Adipocyte (in vitro differentiated cells): ENCODE data around the gene EPHA5.
"Not testable (repeated sequence)": the region's sequence is repeated elsewhere in the genome, so short reads cannot be mapped to it uniquely, and the experiment has no call there.

ENCODE experiments used
- DNase-seq: peaks from one replicate; pipeline ENCODE4 v3.0.0-alpha.2; 2015; ENCODE audit warnings: low read depth
- H3K27me3 ChIP-seq: replicated peaks from 2 replicates; pipeline ENCODE4 v1.7.0; 2013; ENCODE audit warnings: mild to moderate bottlenecking, low read length, moderate library complexity; ENCODE audit not compliant: control insufficient read depth, insufficient read depth
- H3K36me3 ChIP-seq: 2 replicates; pipeline ENCODE4 v1.7.0; 2013; ENCODE audit warnings: low read length, mild to moderate bottlenecking, moderate library complexity; ENCODE audit not compliant: control insufficient read depth, insufficient read depth, severe bottlenecking
- H3K4me1 ChIP-seq: 2 replicates; pipeline ENCODE4 v1.7.0; 2013; ENCODE audit warnings: mild to moderate bottlenecking, low read length, moderate library complexity; ENCODE audit not compliant: control insufficient read depth, insufficient read depth
- H3K4me3 ChIP-seq: 2 replicates; pipeline ENCODE4 v1.7.0; 2013; ENCODE audit warnings: mild to moderate bottlenecking, low read length, moderate library complexity
- H3K9ac ChIP-seq: 2 replicates; pipeline ENCODE4 v1.7.0; 2013; ENCODE audit warnings: mild to moderate bottlenecking, low read length, moderate library complexity
- H3K9me3 ChIP-seq: 2 replicates; pipeline ENCODE4 v1.7.0; 2013; ENCODE audit warnings: mild to moderate bottlenecking, low read length, moderate library complexity; ENCODE audit not compliant: control insufficient read depth

Gene EPHA5

DNA sequence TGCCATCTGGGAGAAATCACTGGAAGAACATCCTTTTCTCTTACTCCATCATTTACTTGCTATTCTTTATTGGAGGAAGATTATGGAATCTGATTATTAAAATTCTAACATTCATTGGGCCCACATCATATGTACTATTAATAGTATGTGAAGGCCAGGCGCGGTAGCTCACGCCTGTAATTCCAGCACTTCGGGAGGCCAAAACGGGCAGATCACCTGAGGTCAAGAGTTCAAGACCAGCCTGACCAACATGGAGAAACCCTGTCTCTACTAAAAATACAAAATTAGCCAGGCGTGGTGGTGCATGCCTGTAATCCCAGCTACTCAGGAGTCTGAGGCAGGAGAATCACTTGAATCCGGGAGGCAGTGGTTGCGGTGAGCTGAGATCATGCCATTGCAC, 361.7 kb downstream of the EPHA5 start:
- H3K9ac ChIP-seq, H3K36me3 ChIP-seq, H3K4me1 ChIP-seq, H3K4me3 ChIP-seq, H3K9me3 ChIP-seq, H3K27me3 ChIP-seq, DNase-seq: not testable (repeated sequence)

DNA sequence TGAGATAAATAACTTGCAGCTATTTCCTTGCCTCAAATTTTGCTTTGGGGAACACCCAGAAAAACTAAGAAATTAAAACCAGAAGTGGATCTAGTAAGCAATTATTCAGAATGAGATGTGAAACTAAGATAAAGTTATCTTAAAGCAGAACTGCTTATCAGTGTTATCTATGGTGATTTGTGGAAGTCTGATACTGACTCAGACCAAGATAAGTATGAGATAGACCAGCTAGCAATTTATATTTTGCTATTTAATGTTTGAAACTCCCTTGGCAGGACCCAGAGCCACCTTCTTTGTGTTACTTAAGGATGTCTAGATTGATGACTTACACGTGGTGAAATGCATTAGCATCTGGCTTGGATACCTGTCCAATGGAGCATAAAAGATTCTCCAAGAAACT, 368.1 kb downstream of the EPHA5 start:
- Histone ChIP-seq H3K36me3 (no peaks in the 10 kb centered on the region), H3K27me3 (no peaks in the 10 kb centered on the region), H3K4me1 (no peaks in the 10 kb centered on the region), H3K9me3 (peaks cover 2% of the 10 kb centered on the region), H3K4me3 (no peak overlapping the region), H3K9ac (no peak overlapping the region)
- no peak for DNase-seq

DNA sequence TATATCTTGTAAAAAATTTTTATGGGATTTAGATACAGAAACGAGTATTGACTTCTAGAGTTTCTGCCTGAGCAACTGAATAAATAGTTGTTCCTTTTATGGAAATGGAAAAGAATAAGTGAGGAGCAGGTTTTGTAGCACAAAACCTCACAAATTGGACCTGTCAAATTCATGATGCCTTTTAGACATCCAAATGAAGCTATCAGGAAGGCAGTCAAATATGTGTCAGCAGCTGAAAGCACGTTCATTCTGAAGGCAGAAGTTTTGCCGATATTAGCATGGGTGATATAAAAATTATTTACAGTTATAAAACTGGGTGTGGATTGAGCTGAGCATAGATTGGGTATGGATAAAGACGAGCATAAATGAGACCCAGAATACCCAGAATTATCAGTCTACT, 374.0 kb downstream of the EPHA5 start:
- Histone ChIP-seq H3K9ac (no peak overlapping the region), H3K4me3 (no peak overlapping the region), H3K27me3 (no peaks in the 10 kb centered on the region), H3K36me3 (no peaks in the 10 kb centered on the region), H3K9me3 (no peaks in the 10 kb centered on the region), H3K4me1 (no peaks in the 10 kb centered on the region)
- DNase-seq, result no peak

DNA sequence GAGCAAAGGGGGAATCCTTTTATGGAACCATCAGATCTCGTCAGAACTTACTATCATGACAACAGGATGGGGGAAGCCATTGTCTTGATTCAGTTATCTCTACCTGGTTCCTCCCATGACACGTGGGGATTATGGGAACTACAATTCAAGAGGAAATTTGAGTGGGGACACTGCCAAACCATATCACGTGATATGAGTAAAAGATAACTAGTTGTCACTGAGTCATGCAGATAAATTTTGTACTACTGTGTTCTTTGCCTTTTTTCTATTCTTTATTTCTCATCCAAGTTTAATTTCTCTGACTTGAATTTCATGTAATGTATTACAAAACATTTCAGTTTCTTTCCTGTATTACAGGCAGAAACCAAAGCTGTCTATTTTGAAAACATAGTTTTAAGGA, 383.2 kb downstream of the EPHA5 start:
- peaks cover 11% of the 10 kb centered on the region for H3K9me3 ChIP-seq
- H3K9ac ChIP-seq, result no peak overlapping the region
- no peak for DNase-seq
- H3K27me3 ChIP-seq, result no peaks in the 10 kb centered on the region
- H3K4me3 ChIP-seq, result no peak overlapping the region
- H3K36me3 ChIP-seq, result no peaks in the 10 kb centered on the region
- no peaks in the 10 kb centered on the region for H3K4me1 ChIP-seq
